ENCODE measurements around the gene DLGAP1.

- TF ChIP-seq BHLHE40 (IDR thresholded peaks at IDR 0.05; ENCODE audit: borderline replicate concordance) (no peak), CTBP1 (IDR thresholded peaks at IDR 0.05; ENCODE audit: borderline replicate concordance) (no peak), SP1 (IDR thresholded peaks at IDR 0.05) (no peak), FOXM1 (IDR thresholded peaks at IDR 0.05; ENCODE audit: borderline replicate concordance) (no peak), TARDBP (IDR thresholded peaks at IDR 0.05) (no peak), LEF1 (IDR thresholded peaks at IDR 0.05; ENCODE audit: borderline replicate concordance) (no peak), SUZ12 (IDR thresholded peaks at IDR 0.05) (no peak), HDGF (IDR thresholded peaks at IDR 0.05; ENCODE audit: borderline replicate concordance) (no peak), FOXA1 (IDR thresholded peaks at IDR 0.05) (no peak), ZNF384 (IDR thresholded peaks at IDR 0.05) (no peak), PKNOX1 (IDR thresholded peaks at IDR 0.05) (no peak), FOXK2 (IDR thresholded peaks at IDR 0.05) (no peak), ELF4 (IDR thresholded peaks at IDR 0.05) (no peak)
Observed at GRCh38 chr18:3721771-3722648, 733.1 kb downstream of the DLGAP1 start.
